Measurements from ENCODE around the gene INTS7.

The INTS7 gene

DNA sequence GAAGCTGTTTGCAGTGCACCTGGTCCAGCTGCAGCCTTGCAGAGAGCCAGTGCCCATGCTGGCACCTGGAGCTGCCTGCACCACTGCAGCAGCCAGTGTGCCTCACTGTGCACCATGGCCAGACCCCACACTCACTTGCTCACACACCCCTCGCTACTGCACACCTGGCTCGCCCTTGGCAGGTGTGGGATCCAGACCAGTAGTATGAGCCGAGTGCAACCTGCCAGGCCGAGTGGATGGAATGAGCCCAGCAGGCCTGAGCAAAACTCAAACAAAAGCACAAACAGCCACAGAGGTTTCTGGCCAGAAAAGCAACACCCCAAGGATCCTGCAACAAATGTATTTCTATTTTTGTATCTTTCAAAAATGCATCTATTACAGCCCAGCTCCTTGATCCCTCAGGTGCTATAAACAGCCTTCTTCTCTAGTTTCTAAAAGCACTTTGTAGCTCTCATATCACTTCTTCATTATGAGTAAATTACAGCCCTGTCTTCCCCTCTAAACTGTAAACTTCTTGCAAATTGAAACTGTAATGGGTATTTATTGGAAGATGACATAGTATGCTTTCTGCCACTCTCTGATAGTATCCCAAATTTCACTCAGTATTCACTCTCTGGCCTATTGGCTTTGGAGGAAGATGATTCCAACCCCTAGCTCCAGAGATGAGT, 132.6 kb downstream of the INTS7 start:
- DNase-seq: no peak

DNA sequence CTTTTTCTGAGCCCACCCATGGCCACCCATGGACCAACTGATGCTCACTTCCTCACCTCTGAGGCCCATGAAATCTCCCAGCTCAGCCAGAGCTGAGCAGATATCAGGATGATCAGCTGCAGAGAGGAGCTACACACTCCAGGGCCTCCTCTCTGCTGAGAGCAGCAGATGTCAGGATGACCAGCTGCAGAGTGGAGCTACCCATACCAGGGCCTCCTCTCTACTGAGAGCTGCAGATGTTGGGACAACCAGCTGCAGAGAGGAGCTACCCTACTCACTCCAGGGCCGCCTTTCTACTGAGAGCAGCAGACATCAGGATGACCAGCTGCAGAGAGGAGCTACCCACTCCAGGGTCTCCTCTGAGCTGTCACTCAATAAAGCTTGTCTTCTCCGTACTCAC, 133.4 kb downstream of the INTS7 start:
- DNase-seq: no peak

DNA sequence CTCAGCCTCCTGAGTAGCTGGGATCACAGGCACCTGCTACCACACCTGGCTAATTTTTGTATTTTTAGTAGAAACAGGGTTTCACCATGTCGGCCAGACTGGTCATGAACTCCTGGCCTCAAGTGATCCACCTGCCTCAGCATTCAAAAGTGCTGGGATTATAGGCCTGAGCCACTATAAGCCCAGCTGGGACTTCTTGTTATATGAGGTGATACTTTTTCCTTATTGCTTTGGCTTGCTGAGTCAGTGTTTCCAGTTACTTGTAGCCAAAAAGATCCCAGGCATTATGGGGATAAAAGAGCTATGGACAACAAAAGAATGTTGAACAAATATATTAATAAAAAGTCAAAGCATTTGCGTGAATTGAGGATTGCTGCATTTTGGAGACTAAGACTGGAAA, 134.9 kb downstream of the INTS7 start:
- DNase-seq: no peak

DNA sequence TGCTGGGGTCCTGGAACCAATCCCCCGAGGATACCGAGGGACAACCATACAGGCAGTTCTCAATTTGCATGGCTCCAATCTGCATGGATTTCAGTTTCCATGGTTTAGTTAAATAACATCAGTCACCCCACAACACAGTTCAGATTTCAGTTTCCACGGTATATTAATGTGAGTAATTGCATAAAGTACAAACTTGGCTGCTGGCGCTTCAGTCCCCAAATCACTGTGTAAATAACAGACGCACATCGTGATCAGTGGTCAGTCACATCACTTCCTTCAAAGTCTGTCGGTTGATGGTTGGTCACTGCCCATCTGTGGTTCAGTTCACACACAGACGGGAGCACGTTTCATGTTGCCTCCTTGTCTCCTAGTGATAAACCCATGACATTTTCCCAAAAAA, 138.4 kb downstream of the INTS7 start:
- DNase-seq: no peak

DNA sequence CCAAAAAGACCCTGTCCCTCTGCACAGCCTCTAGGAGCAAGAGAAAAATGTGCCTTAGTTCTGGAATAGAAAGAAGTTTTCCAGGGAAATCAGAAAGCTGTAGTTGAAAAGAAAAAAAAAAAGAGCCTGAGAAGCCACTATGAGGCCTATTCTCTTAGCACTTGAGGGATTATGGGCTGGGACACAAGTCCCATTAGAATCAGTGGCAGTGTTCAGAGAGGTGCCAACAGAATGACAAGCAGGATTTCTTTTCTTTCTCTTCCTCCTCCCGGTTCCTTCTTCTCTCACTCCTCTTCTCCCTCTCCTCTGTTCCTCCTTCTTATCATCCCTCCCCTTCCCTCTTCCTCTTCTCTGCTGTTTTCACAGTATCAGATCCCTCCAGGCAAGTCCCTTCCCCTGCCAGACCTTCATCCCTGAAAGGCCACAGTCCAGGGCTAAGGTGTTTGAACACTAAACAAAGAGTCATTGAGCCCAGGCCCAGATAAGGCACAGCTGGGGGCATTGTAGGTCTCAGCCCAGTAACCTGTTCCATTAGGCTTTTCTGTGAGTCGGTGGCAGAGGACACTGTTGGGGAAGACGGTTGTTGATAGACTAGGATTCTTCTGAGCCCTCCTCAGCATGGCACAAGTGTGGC, 140.1 kb downstream of the INTS7 start:
- no peak for DNase-seq

DNA sequence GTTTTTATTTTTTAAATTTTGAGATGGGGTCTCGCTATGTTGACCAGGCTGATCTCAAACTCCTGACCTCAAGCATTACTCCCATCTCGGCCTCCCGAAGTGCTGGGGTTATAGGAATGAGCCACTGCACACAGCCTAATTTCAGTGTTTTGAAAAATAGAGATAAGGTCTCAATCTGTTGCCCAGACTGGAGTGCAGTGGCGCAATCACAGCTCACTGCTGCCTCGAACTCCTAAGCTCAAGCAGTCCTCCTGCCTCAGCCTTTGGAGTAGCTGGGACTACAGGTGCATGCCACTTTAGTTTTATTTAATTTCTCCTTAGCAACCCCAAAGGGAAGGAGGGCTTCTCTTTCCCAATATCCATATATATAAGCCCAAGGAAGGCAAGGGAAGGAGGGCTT, 141.0 kb downstream of the INTS7 start:
- DNase-seq: no peak

DNA sequence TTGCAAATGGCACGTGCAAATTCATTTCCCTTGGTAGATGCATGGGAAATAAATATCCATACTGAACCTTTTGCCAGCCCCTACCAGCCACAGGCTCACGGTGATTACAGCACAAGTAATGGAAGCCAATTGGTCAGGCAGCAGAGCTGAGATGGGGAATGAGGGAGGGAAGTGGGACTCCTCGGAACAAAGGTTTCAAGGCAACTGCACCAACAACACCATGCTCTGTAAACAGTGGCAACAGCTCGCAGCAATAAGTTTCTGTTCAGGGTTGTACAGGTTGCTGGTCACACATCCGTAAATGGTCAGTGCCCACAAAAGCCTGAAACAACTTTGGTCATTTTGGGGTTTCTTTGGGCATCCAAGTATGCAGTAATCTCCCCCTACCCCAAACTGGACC, 142.1 kb downstream of the INTS7 start:
- no peak for DNase-seq

DNA sequence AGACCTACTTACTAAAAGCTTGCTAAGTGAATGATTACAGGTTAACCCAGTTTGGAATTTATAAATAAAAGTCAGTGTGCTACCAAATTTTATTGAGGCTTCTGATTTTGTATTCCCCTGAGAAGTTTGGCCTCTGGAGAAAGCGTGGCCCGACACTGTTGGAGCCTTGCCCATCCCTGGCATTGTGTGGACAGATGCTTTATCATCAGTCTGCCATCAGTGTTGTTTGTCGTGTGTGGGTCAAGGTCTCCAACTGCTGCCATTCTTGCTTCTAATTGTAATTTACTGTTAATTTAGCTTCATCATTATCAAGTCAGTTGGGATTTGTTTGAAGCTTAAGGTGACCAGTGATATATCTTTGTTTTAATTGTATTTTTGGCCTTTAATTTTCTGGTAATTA, 142.8 kb downstream of the INTS7 start:
- DNase-seq: no peak

DNA sequence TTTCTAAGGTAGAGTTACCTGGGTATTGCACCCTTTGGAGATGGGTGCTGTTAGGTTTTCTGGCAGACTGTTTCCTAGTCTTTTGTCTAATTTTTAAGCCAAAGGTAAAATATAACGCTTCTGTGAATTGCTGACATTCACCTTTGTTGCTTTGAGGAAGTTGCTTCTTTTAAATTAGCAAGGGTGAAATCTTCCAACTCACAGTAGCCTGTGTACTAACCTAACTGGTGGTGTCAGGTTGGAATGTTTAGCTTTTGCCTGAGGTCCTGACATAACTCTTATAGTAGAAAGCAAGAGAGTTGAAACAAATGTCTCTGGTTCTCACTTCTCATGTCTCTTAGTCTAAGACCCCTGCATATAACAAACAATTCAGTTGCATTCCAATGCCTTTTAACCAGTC, 143.6 kb downstream of the INTS7 start:
- no peak for DNase-seq
